Esophagus muscularis mucosa (tissue), 4 donors: ENCODE results near the gene ESRRB.

ENCODE experiments used
- EP300 ChIP-seq: sonication (generic); formaldehyde crosslinking; IDR thresholded peaks from one replicate; pipeline ENCODE4 v1.6.1; 2017; ENCODE audit warnings: antibody characterized with exemption
- POLR2A ChIP-seq: fragments of 450-650 bp; IDR thresholded peaks from one replicate; pipeline ENCODE4 v1.6.1; 2017; ENCODE audit warnings: antibody characterized with exemption, moderate library complexity, mild to moderate bottlenecking, low read depth
- POLR2AphosphoS5 ChIP-seq, 2 donors: sonication (generic); formaldehyde crosslinking; IDR thresholded peaks; one replicate each; pipeline ENCODE4 v1.6.1; 2017; ENCODE audit warnings: antibody characterized with exemption in 2 of 2
- TF ChIP-seq, protein P1 (sequence below), 3 experiments: fragments of 200-600 bp in 2 of 3; fragments of 450-650 bp in 1 of 3; sonication (generic) in 2 of 3; IDR thresholded peaks; one replicate each; pipeline ENCODE4 v1.5.1; 2017 to 2019; ENCODE audit warnings: antibody characterized with exemption in 3 of 3, mild to moderate bottlenecking in 2 of 3, moderate library complexity in 1 of 3

DNA sequence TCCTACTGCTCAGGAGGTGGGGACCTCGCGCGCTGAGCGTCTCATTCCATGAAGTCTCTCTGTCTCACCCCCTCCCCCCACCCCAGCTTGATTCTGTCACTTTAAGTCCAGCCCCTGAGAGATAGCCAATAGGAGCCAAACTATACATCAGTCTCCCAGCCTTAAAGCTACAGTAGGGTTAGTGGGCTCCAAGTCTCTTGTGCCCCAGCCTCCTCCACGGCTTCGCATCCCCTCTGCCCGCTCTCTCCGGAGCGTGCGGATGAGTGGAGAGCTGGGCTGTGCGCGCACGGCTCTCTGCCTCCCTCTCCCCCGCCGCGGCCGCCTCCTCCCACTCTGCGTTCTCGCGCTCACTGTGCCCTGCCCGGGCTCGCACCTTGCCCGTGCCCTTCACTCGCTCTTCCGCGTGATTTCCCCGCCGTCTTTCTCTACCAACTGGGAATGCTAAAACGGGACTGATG, at the start of gene ESRRB:
- TF ChIP-seq POLR2A (no peak), EP300 (no peak), POLR2AphosphoS5 (IDR thresholded peaks at IDR 0.05) (no peak)
- TF ChIP-seq, protein P1, sequence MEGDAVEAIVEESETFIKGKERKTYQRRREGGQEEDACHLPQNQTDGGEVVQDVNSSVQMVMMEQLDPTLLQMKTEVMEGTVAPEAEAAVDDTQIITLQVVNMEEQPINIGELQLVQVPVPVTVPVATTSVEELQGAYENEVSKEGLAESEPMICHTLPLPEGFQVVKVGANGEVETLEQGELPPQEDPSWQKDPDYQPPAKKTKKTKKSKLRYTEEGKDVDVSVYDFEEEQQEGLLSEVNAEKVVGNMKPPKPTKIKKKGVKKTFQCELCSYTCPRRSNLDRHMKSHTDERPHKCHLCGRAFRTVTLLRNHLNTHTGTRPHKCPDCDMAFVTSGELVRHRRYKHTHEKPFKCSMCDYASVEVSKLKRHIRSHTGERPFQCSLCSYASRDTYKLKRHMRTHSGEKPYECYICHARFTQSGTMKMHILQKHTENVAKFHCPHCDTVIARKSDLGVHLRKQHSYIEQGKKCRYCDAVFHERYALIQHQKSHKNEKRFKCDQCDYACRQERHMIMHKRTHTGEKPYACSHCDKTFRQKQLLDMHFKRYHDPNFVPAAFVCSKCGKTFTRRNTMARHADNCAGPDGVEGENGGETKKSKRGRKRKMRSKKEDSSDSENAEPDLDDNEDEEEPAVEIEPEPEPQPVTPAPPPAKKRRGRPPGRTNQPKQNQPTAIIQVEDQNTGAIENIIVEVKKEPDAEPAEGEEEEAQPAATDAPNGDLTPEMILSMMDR (IDR thresholded peaks at IDR 0.05) = no peak
